Stimulated activated CD4-positive, alpha-beta T cell treated with anti-CD3 and anti-CD28 coated beads, Interleukin-12 subunit alpha, Interleukin-12 subunit beta, amount 100 ng/mL, for 4 hours (primary cell): ENCODE measurements around the gene C2orf66.

Experiments used
- DNase-seq: peaks from one replicate; pipeline ENCODE4 v3.0.0-alpha.2; 2020

Gene C2orf66

GRCh38 chr2:196758474-196759377, 50.4 kb downstream of the C2orf66 start:
- no peak for DNase-seq
